Endothelial cell of umbilical vein (primary cell): Measurements from ENCODE around the gene FRS3. TPM values are rescaled to one million over a fixed set of nuclear protein-coding genes. Genes with fewer than 3 reads are reported as not detected.
"Not testable (repeated sequence)": the region's sequence is repeated elsewhere in the genome, so short reads cannot be mapped to it uniquely, and the experiment has no call there.

Experiments
- BruUV-seq: library from RNA; stranded (reverse); fragments of 400-500 nt; replicated peaks from 2 replicates; lab custom pipeline; 2021; lab: Mats Ljungman, UMichigan
- CTCF ChIA-PET: fragments of 300-600, 350-600 bp; sonication (Branson Sonifier 250); formaldehyde crosslinking; loops from one replicate; lab custom pipeline; 2021; ENCODE audit warnings: antibody characterized with exemption, inconsistent platforms; lab: Charles Lee
- POLR2A ChIA-PET: fragments of 300-600, 350-600 bp; sonication (Branson Sonifier 250); formaldehyde crosslinking; loops from one replicate; lab custom pipeline; 2021; ENCODE audit warnings: antibody characterized with exemption, inconsistent platforms; lab: Charles Lee
- DNase-seq: peaks from one replicate; pipeline ENCODE4 v3.0.0-alpha.2; 2011; ENCODE audit warnings: low read depth, low spot score
- FAIRE-seq: peaks from 2 replicates; lab custom pipeline; 2011; peaks lifted over from hg19 to GRCh38; lab: Jason Lieb, UNC
- H2AFZ ChIP-seq: 2 replicates; pipeline ENCODE4 v1.6.0; 2012; ENCODE audit warnings: low read depth, low read length, control low read depth, inconsistent platforms
- H3K27ac ChIP-seq: 2 replicates; pipeline ENCODE4 v1.5.1; 2011; ENCODE audit warnings: low read depth, mild to moderate bottlenecking, control low read depth, low read length, moderate library complexity; ENCODE audit not compliant: insufficient read depth
- H3K27me3 ChIP-seq, 2 experiments: 2 replicates each; pipeline versions ENCODE4 v1.6.0 to v1.6.1; 2011; ENCODE audit warnings: low read length in 2 of 2, mixed read lengths in 1 of 2; ENCODE audit not compliant: control insufficient read depth in 2 of 2, insufficient read depth in 2 of 2
- H3K36me3 ChIP-seq, 2 experiments: 2 replicates in 1 of 2; 3 replicates in 1 of 2; pipeline ENCODE4 v1.5.1; 2011; ENCODE audit warnings: low read length in 2 of 2, mild to moderate bottlenecking in 1 of 2, moderate library complexity in 1 of 2; ENCODE audit not compliant: control insufficient read depth in 2 of 2, insufficient read depth in 2 of 2; ENCODE audit errors: extremely low read depth in 1 of 2
- H3K4me1 ChIP-seq: 3 replicates; pipeline ENCODE4 v1.5.1; 2011; ENCODE audit warnings: mild to moderate bottlenecking, low read length; ENCODE audit not compliant: control insufficient read depth, insufficient read depth; ENCODE audit errors: extremely low read depth
- H3K4me2 ChIP-seq: 2 replicates; pipeline ENCODE4 v1.6.1; 2011; ENCODE audit warnings: low read length, control low read depth, mixed read lengths; ENCODE audit not compliant: insufficient read depth
- H3K4me3 ChIP-seq, 3 experiments: fragments of 200-600 bp in 1 of 3; sonication (generic), shearing (Covaris generic) in 1 of 3; replicated peaks in 1 of 3; 2 replicates each; pipeline ENCODE4 v1.5.1; 2011 to 2016; ENCODE audit warnings: control low read depth in 3 of 3, low read length in 3 of 3, mild to moderate bottlenecking in 2 of 3, inconsistent platforms in 1 of 3, low read depth in 1 of 3, moderate library complexity in 1 of 3; ENCODE audit not compliant: insufficient read depth in 1 of 3
- H3K79me2 ChIP-seq: 2 replicates; pipeline ENCODE4 v1.6.0; 2012; ENCODE audit warnings: low read length, inconsistent platforms; ENCODE audit not compliant: control insufficient read depth, insufficient read depth
- H3K9ac ChIP-seq: replicated peaks from 2 replicates; pipeline ENCODE3; 2011; ENCODE audit warnings: low read length, control low read depth; ENCODE audit not compliant: insufficient read depth; ENCODE audit errors: extremely low read depth
- H3K9me1 ChIP-seq: replicated peaks from 3 replicates; pipeline ENCODE4 v1.6.0; 2011; ENCODE audit warnings: mild to moderate bottlenecking, low read length; ENCODE audit not compliant: control insufficient read depth, insufficient read depth; ENCODE audit errors: extremely low read depth
- H3K9me3 ChIP-seq: replicated peaks from 2 replicates; pipeline ENCODE4 v1.5.1; 2012; ENCODE audit warnings: low read length, inconsistent platforms; ENCODE audit not compliant: control insufficient read depth, insufficient read depth
- H4K20me1 ChIP-seq: replicated peaks from 2 replicates; pipeline ENCODE3; 2011; ENCODE audit warnings: mild to moderate bottlenecking, low read length; ENCODE audit not compliant: control insufficient read depth, insufficient read depth; ENCODE audit errors: extremely low read depth
- CTCF ChIP-seq, 2 donors: IDR thresholded peaks; 1 replicate in 1 of 2; 2 replicates in 1 of 2; pipeline ENCODE4 v1.5.1; 2011; ENCODE audit warnings: low read length in 2 of 2, mild to moderate bottlenecking in 2 of 2, moderate library complexity in 2 of 2, control low read depth in 1 of 2, inconsistent platforms in 1 of 2, low read depth in 1 of 2; ENCODE audit not compliant: insufficient read depth in 1 of 2; ENCODE audit errors: extremely low read depth in 1 of 2
- EZH2 ChIP-seq: IDR thresholded peaks from 2 replicates; pipeline ENCODE4 v1.6.1; 2012; ENCODE audit warnings: borderline replicate concordance, low read depth, mild to moderate bottlenecking, moderate library complexity, low read length, inconsistent platforms; ENCODE audit not compliant: severe bottlenecking
- FOS ChIP-seq: IDR thresholded peaks from 2 replicates; pipeline ENCODE4 v1.6.1; 2011; ENCODE audit warnings: mild to moderate bottlenecking, low read length, moderate library complexity, borderline replicate concordance; ENCODE audit not compliant: insufficient read depth
- GATA2 ChIP-seq: IDR thresholded peaks from 2 replicates; pipeline ENCODE4 v1.7.0; 2011; ENCODE audit warnings: low read depth, mild to moderate bottlenecking, moderate library complexity, mixed read lengths, low read length; ENCODE audit not compliant: insufficient read length, insufficient read depth
- JUN ChIP-seq: IDR thresholded peaks from 2 replicates; pipeline ENCODE4 v1.6.1; 2011; ENCODE audit warnings: borderline replicate concordance, low read depth; ENCODE audit not compliant: insufficient read length, insufficient read depth
- MAX ChIP-seq: IDR thresholded peaks from 2 replicates; pipeline ENCODE4 v1.6.1; 2011; ENCODE audit not compliant: insufficient read depth, insufficient read length
- MYC ChIP-seq: IDR thresholded peaks from one replicate; pipeline ENCODE4 v1.6.1; 2011; ENCODE audit warnings: mild to moderate bottlenecking, low read depth, low read length
- POLR2A ChIP-seq: IDR thresholded peaks from 2 replicates; pipeline ENCODE4 v1.6.1; 2012; ENCODE audit warnings: low read depth, mild to moderate bottlenecking, control low read depth, low read length
- POLR2AphosphoS5 ChIP-seq: IDR thresholded peaks from 2 replicates; pipeline ENCODE4 v1.6.1; 2012; ENCODE audit warnings: low read depth, mild to moderate bottlenecking, control low read depth, low read length, moderate library complexity; ENCODE audit not compliant: insufficient read depth
- dilution Hi-C: fragments of 300-500 bp; cut with MboI; formaldehyde crosslinking; loops from one replicate; pipeline ENCODE4 v1.15.0; 2019; ENCODE audit warnings: low sequenced_read_pairs; ENCODE audit not compliant: extremely low pct_ligation_motif_present
- intact Hi-C: fragments of 100-400 bp; cut with micrococcal nuclease; formaldehyde crosslinking; loops from one replicate; pipeline ENCODE4 v1.10.0; 2022
- polyA plus RNA-seq, 4 experiments: library from polyadenylated mRNA; depleted of rRNA in 3 of 4; stranded (reverse) in 3 of 4; unstranded in 1 of 4; fragments of >200 nt; gene quantifications; 2 replicates each; pipeline versions ENCODE4 v1.2.1 to v1.2.3, GENCODE V29; 2011 to 2012; ENCODE audit warnings: missing spikeins in 1 of 4
- total RNA-seq: library from RNA; stranded (reverse); gene quantifications from 2 replicates; pipeline ENCODE4 v1.2.3, GENCODE V29; 2021

FRS3 gene
- total and polyA plus RNA-seq, 2 donors (not counting 3 experiments of a cell fraction or from before 2014, with no cell fraction given): 5.2 to 5.3 TPM

DNA sequence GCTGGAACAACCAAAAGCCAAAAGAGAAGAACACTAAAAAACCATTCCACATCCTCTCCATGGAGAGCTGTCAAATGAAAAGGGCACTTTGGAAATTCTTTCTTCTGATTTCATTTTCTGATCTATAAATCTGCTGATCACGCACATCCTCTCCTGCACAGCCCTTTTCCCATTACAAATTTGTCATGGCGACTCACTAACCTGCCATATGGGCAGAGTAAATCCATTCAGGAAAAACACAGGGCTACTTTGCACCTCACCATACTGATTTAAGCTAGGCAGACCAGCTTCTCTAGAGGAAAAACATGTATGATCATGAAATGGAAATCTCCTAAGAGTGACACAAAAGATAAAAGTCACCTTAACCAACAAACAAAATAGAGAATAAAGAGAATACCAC lies 33.8 kb upstream of the FRS3 start:
- FAIRE-seq: no peak
- POLR2A ChIA-PET: no interaction called here

DNA sequence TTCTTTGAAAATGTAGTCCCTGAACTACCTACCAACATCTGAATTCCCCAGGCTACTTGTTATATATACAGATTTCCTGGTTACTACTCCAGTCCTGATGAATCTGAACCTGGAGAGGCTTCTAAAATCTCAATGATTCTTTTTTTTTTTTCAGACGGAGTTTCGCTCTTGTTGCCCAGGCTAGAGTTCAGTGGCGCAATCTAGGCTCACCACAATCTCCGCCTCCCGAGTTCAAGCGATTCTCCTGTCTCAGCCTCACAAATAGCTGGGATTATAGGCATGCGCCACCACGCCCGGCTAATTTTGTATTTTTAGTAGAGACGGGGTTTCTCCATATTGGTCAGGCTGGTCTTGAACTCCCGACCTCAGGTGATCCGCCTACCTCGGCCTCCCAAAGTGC lies 32.2 kb upstream of the FRS3 start:
- H3K27me3 ChIP-seq, H3K36me3 ChIP-seq, H4K20me1 ChIP-seq, intact Hi-C loops, FAIRE-seq, BruUV-seq, H3K9me3 ChIP-seq, POLR2A ChIA-PET, H3K9me1 ChIP-seq, H3K9ac ChIP-seq, H3K4me3 ChIP-seq, H3K79me2 ChIP-seq, H3K27ac ChIP-seq, H2AFZ ChIP-seq, dilution Hi-C loops, H3K4me2 ChIP-seq, H3K4me1 ChIP-seq, DNase-seq, CTCF ChIA-PET: not testable (repeated sequence)

More for the DNA sequence above, 33.8 kb upstream of the FRS3 start:
- Histone ChIP-seq H3K9me3 (no peaks in the 10 kb centered on the region), H3K27me3 (no peaks in the 10 kb centered on the region), H3K4me1 (peaks cover under 1% of the 10 kb centered on the region), H3K9ac (no peak overlapping the region), H4K20me1 (no peaks in the 10 kb centered on the region), H3K27ac (no peak overlapping the region), H3K4me3 (no peak overlapping the region), H3K79me2 (no peaks in the 10 kb centered on the region), H3K36me3 (no peaks in the 10 kb centered on the region), H3K9me1 (no peaks in the 10 kb centered on the region), H2AFZ (no peak overlapping the region), H3K4me2 (no peak overlapping the region)
- CTCF ChIA-PET: interaction anchor here (0.7 to 3.7 kb wide), 5 partner anchors 10 to 228 kb away, joined by 3 to 15 read pairs (median 5); partner anchors contain the start of genes BYSL and MED20
- no peak for DNase-seq
- no TSS peak for BruUV-seq
- dilution Hi-C loops: no loop called here
- TF ChIP-seq MYC (no peak), EZH2 (no peak), POLR2A (no peak), FOS (no peak), POLR2AphosphoS5 (no peak), CTCF (IDR thresholded peaks at IDR 0.05; ENCODE audit: extremely low read depth in 1 of 2, insufficient read depth in 1 of 2, low read depth in 1 of 2, low read length in 2 of 2) (no peak), GATA2 (no peak), JUN (no peak), MAX (no peak)
- intact Hi-C loops: no loop called here
